HepG2 (cell line): ENCODE measurements around the gene LRPPRC.

Experiments used
- GABPB1 ChIP-seq: IDR thresholded peaks from 2 replicates; pipeline ENCODE4 v1.6.1; 2016; ENCODE audit warnings: mild to moderate bottlenecking, missing genetic modification reagents, moderate library complexity, missing compliant biosample characterization
- POLR2AphosphoS2 ChIP-seq: IDR thresholded peaks from 2 replicates; pipeline ENCODE4 v1.6.1; 2011; ENCODE audit warnings: low read depth, low read length, improper control_type of control experiment
- ZNF138 ChIP-seq: sonication (generic); formaldehyde crosslinking; IDR thresholded peaks from 2 replicates; pipeline ENCODE4 v1.5.0; 2020; ENCODE audit warnings: mild to moderate bottlenecking, low read depth, missing genetic modification reagents
- ZNF619 ChIP-seq: sonication (generic); formaldehyde crosslinking; IDR thresholded peaks from 2 replicates; pipeline ENCODE4 v1.4.0; 2020; ENCODE audit warnings: mild to moderate bottlenecking, missing genetic modification reagents

- TF ChIP-seq ZNF619 (CRISPR knock-in tag) (no peak), ZNF138 (CRISPR knock-in tag) (no peak), GABPB1 (CRISPR knock-in tag) (no peak), POLR2AphosphoS2 (no peak)
Measured at GRCh38 chr2:43937269-43937820, 58.4 kb downstream of the LRPPRC start.
